IPS-NIHi11 (cell line): ENCODE measurements around the gene PVALB.
"Not testable (repeated sequence)": the region's sequence is repeated elsewhere in the genome, so short reads cannot be mapped to it uniquely, and the experiment has no call there.

Experiments
- DNase-seq: peaks from one replicate; pipeline ENCODE4 v3.0.0; 2012; ENCODE audit warnings: mixed read lengths, low spot score

The PVALB gene

GRCh38 chr22:36756746-36757655 is 59.8 kb downstream of the PVALB start:
- DNase-seq = no peak

DNA sequence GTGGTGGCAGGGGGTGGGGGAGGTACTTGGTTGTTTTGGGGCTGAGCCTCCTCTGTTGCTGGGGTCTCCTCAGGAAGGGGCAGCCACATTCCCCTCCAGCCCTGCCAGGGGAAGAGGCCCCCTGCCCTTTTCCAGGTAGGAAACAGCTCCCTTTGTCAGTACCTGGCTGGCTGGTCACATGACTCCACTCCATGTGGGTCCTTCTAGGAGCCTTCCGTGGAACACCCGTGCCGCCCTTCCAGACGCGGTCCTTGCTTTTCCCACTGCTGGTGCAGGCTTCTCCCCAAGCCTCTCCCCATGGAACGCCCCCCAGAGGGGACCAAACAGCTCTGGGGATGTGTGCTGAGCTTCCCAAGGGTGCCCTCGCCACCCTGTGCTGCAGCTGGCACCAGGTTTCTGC is 60.8 kb downstream of the PVALB start:
- DNase-seq = no peak

GRCh38 chr22:36755316-36755715 is 61.5 kb downstream of the PVALB start:
- no peak for DNase-seq

GRCh38 chr22:36754881-36755280 is 62.0 kb downstream of the PVALB start:
- DNase-seq = not testable (repeated sequence)

GRCh38 chr22:36753916-36754315 is 62.9 kb downstream of the PVALB start:
- no peak for DNase-seq

DNA sequence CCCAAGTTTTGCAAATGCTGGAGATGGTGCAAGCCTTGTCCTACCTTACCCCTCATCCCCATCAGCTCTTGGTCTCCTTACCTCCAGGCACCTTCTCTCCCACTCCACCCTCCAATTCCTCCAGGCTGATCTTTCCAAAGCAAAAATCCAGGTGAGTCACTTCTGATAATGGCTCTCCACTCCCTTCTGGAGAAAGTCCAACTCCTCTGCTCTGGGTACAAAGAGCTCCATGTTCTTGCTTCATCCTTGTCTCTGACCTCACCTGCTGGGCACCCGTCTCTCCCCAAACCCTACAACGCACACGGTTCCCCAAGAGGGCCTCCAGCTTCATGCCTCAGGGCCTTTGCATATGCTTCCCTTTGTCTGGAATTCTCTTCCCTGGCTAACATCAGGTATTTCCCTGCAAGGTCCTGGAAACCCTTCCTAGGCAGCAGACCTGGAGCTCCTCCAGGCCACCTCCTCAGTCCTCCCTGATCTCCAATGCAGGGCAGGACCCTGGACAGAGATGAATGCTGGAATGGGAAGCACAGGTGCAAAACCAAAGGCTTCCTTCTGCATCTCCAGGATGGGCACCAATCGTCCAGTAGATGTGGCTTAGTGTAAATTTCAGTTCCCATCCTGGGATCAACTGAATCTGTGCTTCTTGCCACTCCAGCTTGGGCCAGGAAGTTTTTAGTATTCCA is 63.6 kb downstream of the PVALB start:
- peak; percentile 50 for DNase-seq
